ENCODE results near the gene POP5. TPM values are rescaled to one million over a fixed set of nuclear protein-coding genes. Genes with fewer than 3 reads are reported as not detected.

Gene POP5
- polyA plus RNA-seq, 1 experiment: 46.7 TPM

- TF ChIP-seq CTCF (IDR thresholded peaks at IDR 0.05; ENCODE audit: insufficient read depth, low read depth, low read length): no peak
- POLR2A ChIA-PET: no interaction called here
- no peak for DNase-seq (ENCODE audit: low read depth)
- CTCF ChIA-PET: no interaction called here
- Histone ChIP-seq H3K36me3 (ENCODE audit: control insufficient read depth, insufficient read depth, low read length) (peaks cover 6% of the 10 kb centered on the region), H3K27me3 (ENCODE audit: control insufficient read depth, insufficient read depth, low read length) (no peaks in the 10 kb centered on the region), H3K4me3 (ENCODE audit: low read depth, low read length) (no peak overlapping the region)
Measured at GRCh38 chr12:120542166-120542565, 39.0 kb downstream of the POP5 start.

GRCh38 chr12:120540445-120540844, 40.8 kb downstream of the POP5 start:
- ChIA-PET CTCF (no interaction called here), POLR2A (no interaction called here)
- peaks cover 3% of the 10 kb centered on the region for H3K36me3 ChIP-seq (ENCODE audit: control insufficient read depth, insufficient read depth, low read length)
- DNase-seq (ENCODE audit: low read depth): no peak
- no peak overlapping the region for H3K4me3 ChIP-seq (ENCODE audit: low read depth, low read length)
- no peaks in the 10 kb centered on the region for H3K27me3 ChIP-seq (ENCODE audit: control insufficient read depth, insufficient read depth, low read length)
- no peak for TF ChIP-seq CTCF (IDR thresholded peaks at IDR 0.05; ENCODE audit: insufficient read depth, low read depth, low read length)

- peaks cover 2% of the 10 kb centered on the region for H3K36me3 ChIP-seq (ENCODE audit: control insufficient read depth, insufficient read depth, low read length)
- ChIA-PET CTCF (interaction anchor here (1.4 kb wide), 1 partner anchor 214 kb away, joined by 3 read pairs; no protein-coding TSS in a partner anchor), POLR2A (interaction anchor here (0.8 kb wide), 1 partner anchor 42 kb away, joined by 3 read pairs; the partner anchor contains the start of gene POP5)
- no peak for DNase-seq (ENCODE audit: low read depth)
- TF ChIP-seq CTCF (IDR thresholded peaks at IDR 0.05; ENCODE audit: insufficient read depth, low read depth, low read length): no peak
- H3K27me3 ChIP-seq (ENCODE audit: control insufficient read depth, insufficient read depth, low read length): no peaks in the 10 kb centered on the region
- no peak overlapping the region for H3K4me3 ChIP-seq (ENCODE audit: low read depth, low read length)
Measured at GRCh38 chr12:120539303-120539702, 41.9 kb downstream of the POP5 start.

GRCh38 chr12:120538281-120539156, 42.7 kb downstream of the POP5 start:
- CTCF ChIA-PET: interaction anchor here (1.2 to 1.4 kb wide), 2 partner anchors 23 to 214 kb away, joined by 3 read pairs; no protein-coding TSS in a partner anchor
- no peak for DNase-seq (ENCODE audit: low read depth)
- POLR2A ChIA-PET: interaction anchor here (0.6 to 1.2 kb wide), 3 partner anchors 9 to 64 kb away, joined by 3 to 4 read pairs (median 3); partner anchors contain the start of gene POP5
- H3K36me3 ChIP-seq (ENCODE audit: control insufficient read depth, insufficient read depth, low read length): peaks cover 2% of the 10 kb centered on the region
- H3K27me3 ChIP-seq (ENCODE audit: control insufficient read depth, insufficient read depth, low read length): no peaks in the 10 kb centered on the region
- no peak overlapping the region; the same call in 1 of the 2 replicates for H3K4me3 ChIP-seq (ENCODE audit: low read depth, low read length)
- no peak for TF ChIP-seq CTCF (IDR thresholded peaks at IDR 0.05; ENCODE audit: insufficient read depth, low read depth, low read length)

GRCh38 chr12:120537856-120538220, 43.4 kb downstream of the POP5 start:
- no peaks in the 10 kb centered on the region for H3K27me3 ChIP-seq (ENCODE audit: control insufficient read depth, insufficient read depth, low read length)
- ChIA-PET POLR2A (interaction anchor here (0.6 to 1.2 kb wide), 2 partner anchors 8 to 63 kb away, joined by 3 to 4 read pairs; no protein-coding TSS in a partner anchor), CTCF (interaction anchor here (1.2 kb wide), 1 partner anchor 22 kb away, joined by 3 read pairs; no protein-coding TSS in a partner anchor)
- H3K4me3 ChIP-seq (ENCODE audit: low read depth, low read length): no peak overlapping the region; the same call in 1 of the 2 replicates
- no peak for DNase-seq (ENCODE audit: low read depth)
- peaks cover 2% of the 10 kb centered on the region for H3K36me3 ChIP-seq (ENCODE audit: control insufficient read depth, insufficient read depth, low read length)
- no peak for TF ChIP-seq CTCF (IDR thresholded peaks at IDR 0.05; ENCODE audit: insufficient read depth, low read depth, low read length)

Measured in BJ (cell line).